Activated T-cell treated with anti-CD3 and anti-CD28 coated beads, Interleukin-2, amount 50 U/mL, for 24 hours (primary cell): ENCODE results near the gene COG5.

Experiments
- DNase-seq: peaks from one replicate; pipeline ENCODE4 v3.0.0-alpha.2; 2020
- H3K27ac Mint-ChIP-seq: 2 replicates; pipeline ENCODE4 v1.8.0; 2020; ENCODE audit warnings: mild to moderate bottlenecking, mixed read lengths
- H3K27me3 Mint-ChIP-seq: 2 replicates; pipeline ENCODE4 v1.8.0; 2020; ENCODE audit warnings: mixed read lengths
- H3K36me3 Mint-ChIP-seq: 2 replicates; pipeline ENCODE4 v1.8.0; 2020; ENCODE audit warnings: low read depth, mixed read lengths
- H3K4me1 Mint-ChIP-seq: 2 replicates; pipeline ENCODE4 v1.8.0; 2020; ENCODE audit warnings: low read depth, mixed read lengths
- H3K4me3 Mint-ChIP-seq: 2 replicates; pipeline ENCODE4 v1.8.0; 2020; ENCODE audit warnings: mild to moderate bottlenecking, moderate library complexity, mixed read lengths
- H3K9me3 Mint-ChIP-seq: 2 replicates; pipeline ENCODE4 v1.8.0; 2020; ENCODE audit warnings: mixed read lengths

Gene COG5

DNA sequence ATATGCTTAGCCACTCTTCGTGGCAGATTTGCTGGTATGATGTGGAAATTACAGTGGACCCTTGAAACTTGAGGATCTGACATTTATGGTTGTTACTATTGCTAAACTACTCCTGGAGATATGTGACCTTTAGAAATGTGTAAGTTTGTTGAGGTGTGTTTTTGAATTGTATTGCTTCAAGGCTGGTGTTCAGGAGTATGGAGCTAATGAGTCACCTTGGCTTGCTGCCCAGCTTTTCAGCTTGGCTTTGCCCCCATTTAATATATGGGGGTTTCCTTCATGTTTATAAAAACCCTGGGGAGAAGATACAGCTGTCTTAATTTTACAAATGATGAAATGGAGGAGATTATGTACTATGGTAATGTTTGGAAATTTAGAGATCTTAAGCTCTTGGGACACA is 383.3 kb downstream of the COG5 start:
- Mint-ChIP-seq H3K9me3 (no peaks in the 10 kb centered on the region), H3K27ac (peak overlapping the region; percentile 95), H3K4me3 (peak overlapping the region; percentile 8), H3K27me3 (no peaks in the 10 kb centered on the region), H3K4me1 (peaks cover 64% of the 10 kb centered on the region), H3K36me3 (peaks cover 43% of the 10 kb centered on the region)
- DNase-seq: peak; percentile 69

DNA sequence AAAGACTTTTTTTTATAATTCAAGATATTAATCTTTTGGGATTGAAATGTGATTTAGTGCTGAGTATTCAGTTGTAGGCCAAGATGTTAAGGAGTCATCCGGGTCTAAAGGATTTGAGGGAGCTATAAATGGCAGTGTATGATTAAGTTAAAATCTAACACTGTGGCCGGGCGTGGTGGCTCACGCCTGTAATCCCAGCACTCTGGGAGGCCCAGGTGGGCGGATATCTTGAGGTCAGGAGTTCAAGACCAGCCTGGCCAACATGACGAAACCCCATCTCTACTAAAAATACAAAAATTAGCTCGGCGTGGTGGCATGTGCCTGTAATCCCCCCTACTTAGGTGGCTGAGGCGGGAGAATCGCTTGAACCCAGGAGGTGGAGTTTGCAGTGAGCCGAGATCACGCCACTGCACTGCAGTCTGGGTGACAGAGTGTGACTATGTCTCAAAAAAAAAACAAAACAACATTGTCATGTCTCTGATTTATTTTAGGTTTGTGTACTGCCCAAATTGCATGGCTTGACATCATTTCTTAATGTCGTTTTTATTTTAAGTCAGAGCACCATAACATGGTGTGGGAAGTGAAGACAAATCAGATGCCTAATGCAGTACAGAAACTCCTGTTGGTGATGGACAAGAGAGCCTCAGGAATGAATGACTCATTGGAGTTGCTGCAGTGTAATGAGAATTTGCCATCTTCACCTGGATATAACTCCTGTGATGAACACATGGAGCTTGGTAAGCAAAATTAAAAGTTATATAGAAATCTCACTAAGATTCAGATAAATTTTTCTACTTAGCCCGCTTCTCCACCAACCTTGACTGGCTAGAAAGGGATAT is 384.2 kb downstream of the COG5 start:
- peak overlapping the region; percentile 95 for H3K27ac Mint-ChIP-seq
- DNase-seq: no peak
- no peaks in the 10 kb centered on the region for H3K27me3 Mint-ChIP-seq
- no peaks in the 10 kb centered on the region for H3K9me3 Mint-ChIP-seq
- peaks cover 68% of the 10 kb centered on the region for H3K4me1 Mint-ChIP-seq
- peak overlapping the region; percentile 1 for H3K4me3 Mint-ChIP-seq
- H3K36me3 Mint-ChIP-seq: peaks cover 34% of the 10 kb centered on the region

- peak overlapping the region; percentile 49 for H3K4me3 Mint-ChIP-seq
- H3K9me3 Mint-ChIP-seq: no peaks in the 10 kb centered on the region
- H3K27ac Mint-ChIP-seq: peak overlapping the region; percentile 93
- peaks cover 65% of the 10 kb centered on the region for H3K4me1 Mint-ChIP-seq
- no peaks in the 10 kb centered on the region for H3K27me3 Mint-ChIP-seq
- peaks cover 15% of the 10 kb centered on the region for H3K36me3 Mint-ChIP-seq
- no peak for DNase-seq
Observed at GRCh38 chr7:107173691-107174406, 389.9 kb downstream of the COG5 start.

- H3K9me3 Mint-ChIP-seq: no peaks in the 10 kb centered on the region
- peak overlapping the region; percentile 49 for H3K4me3 Mint-ChIP-seq
- peak overlapping the region; percentile 93 for H3K27ac Mint-ChIP-seq
- peaks cover 65% of the 10 kb centered on the region for H3K4me1 Mint-ChIP-seq
- H3K27me3 Mint-ChIP-seq: no peaks in the 10 kb centered on the region
- no peak for DNase-seq
- peaks cover 18% of the 10 kb centered on the region for H3K36me3 Mint-ChIP-seq
Observed at GRCh38 chr7:107173191-107173590, 390.5 kb downstream of the COG5 start.

DNA sequence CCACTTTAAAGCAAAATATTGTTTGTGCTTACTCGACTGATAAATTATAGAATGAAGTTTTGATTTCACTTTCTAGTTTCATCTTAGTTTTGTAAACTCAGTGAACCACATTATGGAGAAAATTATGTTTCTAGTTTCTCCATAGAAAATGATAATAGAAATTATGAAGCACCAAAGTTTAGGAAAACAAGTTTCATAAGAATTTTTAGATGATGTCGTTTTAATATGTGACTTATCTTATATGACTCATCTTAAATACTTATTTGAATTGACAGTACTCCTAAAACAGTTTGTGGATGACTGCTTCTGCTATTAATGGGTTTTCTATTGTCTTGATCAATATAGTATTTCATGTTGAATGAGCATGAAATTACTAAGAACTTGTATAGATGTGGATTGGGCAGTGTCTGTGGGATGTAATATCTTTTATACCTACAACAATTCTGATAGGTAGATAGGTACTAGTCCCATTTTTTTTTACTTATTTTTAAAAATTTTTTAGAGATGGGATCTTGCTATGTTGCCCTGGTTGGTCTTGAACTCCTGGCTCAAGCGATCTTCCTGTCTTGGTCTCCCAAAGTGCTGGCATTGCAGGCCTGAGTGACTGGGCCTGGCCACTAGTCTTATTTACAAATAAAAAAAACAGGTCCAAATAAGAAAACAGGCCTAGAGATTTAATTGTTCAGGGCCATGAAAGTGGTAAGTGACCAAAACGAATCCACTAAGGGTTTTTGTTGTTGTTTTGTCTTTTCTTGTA is 391.3 kb downstream of the COG5 start:
- Mint-ChIP-seq H3K27ac (peak overlapping the region; percentile 93), H3K27me3 (no peaks in the 10 kb centered on the region), H3K36me3 (peaks cover 16% of the 10 kb centered on the region), H3K9me3 (no peaks in the 10 kb centered on the region), H3K4me3 (peak overlapping the region; percentile 49), H3K4me1 (peaks cover 64% of the 10 kb centered on the region)
- no peak for DNase-seq

- Mint-ChIP-seq H3K36me3 (peaks cover 16% of the 10 kb centered on the region), H3K9me3 (no peaks in the 10 kb centered on the region), H3K27ac (peak overlapping the region; percentile 93), H3K4me3 (peak overlapping the region; percentile 47), H3K4me1 (peaks cover 60% of the 10 kb centered on the region), H3K27me3 (no peaks in the 10 kb centered on the region)
- DNase-seq: no peak
Observed at GRCh38 chr7:107171496-107171895, 392.2 kb downstream of the COG5 start.

DNA sequence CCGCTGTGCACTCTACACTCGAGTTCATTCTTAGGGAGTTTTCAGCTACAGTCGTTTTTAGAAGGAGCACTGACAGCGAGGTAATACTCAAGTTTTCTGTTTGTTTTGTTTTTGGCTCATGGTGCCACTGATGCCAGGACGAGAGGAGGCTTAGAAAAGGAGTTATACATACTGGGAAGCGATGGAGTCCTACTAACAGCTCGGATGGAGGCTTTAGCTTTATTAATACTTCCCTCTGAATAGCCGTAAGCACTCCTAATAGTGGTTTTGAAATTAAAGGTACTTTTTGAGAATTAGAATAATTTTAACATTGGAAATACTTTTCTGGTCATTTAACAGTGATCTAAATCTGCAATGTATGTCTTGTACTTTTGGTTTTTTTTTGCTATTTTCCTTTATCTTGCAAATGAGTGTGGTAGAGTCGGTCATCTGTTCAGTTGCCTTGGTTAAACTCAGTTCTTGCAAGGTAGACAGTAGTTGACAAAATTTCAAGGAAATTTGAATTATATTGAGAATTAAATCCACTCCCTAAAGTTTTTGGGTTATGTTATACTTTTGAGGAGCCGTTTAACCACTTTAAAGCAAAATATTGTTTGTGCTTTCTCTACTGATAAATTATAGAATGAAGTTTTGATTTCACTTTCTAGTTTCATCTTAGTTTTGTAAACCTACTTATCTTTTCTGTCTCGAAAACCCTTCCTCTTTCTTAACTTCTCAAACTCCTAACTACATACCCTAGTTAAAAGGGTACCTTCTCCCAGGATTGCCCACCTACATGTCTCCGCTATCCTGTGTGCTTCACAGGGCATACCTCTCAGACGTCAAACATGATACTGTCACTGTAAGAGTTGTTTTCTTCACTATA is 393.4 kb downstream of the COG5 start:
- Mint-ChIP-seq H3K27ac (peak overlapping the region; percentile 100), H3K4me1 (peaks cover 52% of the 10 kb centered on the region), H3K36me3 (peaks cover 16% of the 10 kb centered on the region), H3K27me3 (no peaks in the 10 kb centered on the region), H3K4me3 (peak overlapping the region; percentile 93), H3K9me3 (no peaks in the 10 kb centered on the region)
- DNase-seq: no peak

DNA sequence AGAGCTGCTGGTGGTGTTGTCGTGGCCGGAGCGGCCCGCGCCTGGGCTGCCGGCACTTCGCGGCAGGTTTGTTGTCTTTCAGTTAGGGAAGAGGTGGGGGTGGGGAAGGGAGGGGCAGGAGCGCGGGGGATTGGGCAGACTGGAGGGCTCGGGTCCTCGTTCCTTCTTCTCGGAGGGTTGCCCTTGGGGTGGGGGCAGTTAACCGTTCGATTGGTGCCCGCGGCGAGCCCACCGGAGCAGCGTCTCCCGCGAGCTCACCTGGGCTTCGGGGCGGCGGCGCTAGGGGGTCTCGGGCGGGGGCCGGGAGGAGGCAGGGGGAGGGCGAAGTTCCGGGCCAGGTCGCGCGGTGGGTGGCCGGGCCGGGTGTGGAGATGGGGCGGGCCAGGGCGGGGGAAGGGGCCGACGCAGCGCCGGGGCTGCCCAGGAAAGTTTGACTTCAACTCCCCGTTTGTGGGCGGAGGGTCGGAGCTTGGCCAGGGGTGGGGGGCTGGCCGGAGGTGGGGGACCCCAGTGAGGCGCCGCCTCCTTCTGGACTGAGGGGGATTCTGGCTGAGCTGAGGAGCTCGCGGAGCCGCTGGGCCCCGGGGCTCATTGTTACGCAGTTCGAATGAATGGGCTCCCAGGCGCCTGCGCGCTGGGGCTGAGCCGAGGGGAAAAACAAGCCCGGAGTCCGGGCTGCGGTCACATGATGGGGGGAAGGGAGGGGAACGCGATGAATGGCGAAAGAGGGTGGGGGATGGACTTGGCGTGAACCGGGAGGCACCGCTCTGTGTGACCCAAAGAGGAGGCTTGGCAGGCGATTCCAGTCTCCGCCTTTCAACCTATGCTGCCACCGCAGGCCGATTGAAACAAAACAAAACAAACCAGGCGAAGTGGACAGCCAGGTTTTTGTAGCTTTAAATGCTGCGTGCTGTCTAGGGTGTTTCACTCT is 394.3 kb downstream of the COG5 start:
- H3K9me3 Mint-ChIP-seq: no peaks in the 10 kb centered on the region
- H3K27me3 Mint-ChIP-seq: no peaks in the 10 kb centered on the region
- H3K4me1 Mint-ChIP-seq: peaks cover 43% of the 10 kb centered on the region
- peak; percentile 90 for DNase-seq
- peak overlapping the region; percentile 93 for H3K4me3 Mint-ChIP-seq
- peak overlapping the region; percentile 100 for H3K27ac Mint-ChIP-seq
- peaks cover 15% of the 10 kb centered on the region for H3K36me3 Mint-ChIP-seq

DNA sequence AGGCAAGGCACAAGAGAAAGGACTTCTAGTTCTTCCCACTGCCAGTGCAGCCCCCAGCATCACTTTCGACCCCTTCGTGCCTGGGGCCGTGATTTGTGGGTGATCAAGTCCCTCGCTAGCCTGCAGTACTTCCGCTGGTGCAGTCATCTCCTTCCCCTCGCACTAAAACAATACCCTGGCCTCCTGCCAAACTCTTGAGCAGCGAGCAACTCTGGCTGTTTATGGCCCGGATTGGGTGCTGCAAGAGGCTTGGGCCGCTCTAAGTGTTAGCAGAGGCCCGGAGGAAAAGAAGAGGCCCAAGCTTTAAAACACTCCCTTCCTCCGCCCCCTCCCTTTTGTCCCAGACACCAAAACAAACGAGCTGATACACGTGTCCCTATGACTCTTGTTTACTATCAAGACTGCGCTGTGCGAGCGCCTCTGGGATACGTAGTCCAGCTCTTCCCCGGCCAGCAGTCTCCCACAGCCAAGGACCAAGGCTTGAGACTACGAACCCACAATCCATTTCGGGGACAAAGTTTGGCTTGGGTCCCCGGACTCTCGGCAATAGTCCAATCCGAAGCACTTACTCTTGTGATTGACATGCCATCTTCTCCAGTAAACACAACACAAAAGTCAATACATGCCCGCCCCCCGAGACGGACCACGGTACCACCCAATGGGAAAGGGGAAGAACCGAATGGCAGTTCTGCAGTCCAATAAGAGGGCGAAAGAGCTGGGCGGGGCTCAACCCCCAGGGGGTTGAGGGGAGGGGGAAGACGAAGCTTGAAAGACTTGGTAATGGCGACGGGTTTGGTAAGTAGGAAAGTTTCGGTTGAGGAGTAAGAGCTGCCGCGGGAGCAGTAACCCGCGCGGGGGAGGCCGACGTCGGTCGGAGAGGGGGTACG is 395.2 kb downstream of the COG5 start, which contains the start of gene HBP1:
Gene HBP1, plus strand, starts transcription at position 771 of the 887 bp plus-strand sequence. CDS start 10,891 bp downstream, outside the sequence.
- Mint-ChIP-seq H3K4me3 (peak within 1 kb of the TSS; percentile 93), H3K36me3 (peaks cover 13% of the 10 kb centered on the region), H3K27me3 (no peaks in the 10 kb centered on the region), H3K9me3 (no peaks in the 10 kb centered on the region), H3K27ac (peak within 1 kb of the TSS; percentile 100), H3K4me1 (peaks cover 34% of the 10 kb centered on the region)
- DNase-seq: peak; percentile 96

DNA sequence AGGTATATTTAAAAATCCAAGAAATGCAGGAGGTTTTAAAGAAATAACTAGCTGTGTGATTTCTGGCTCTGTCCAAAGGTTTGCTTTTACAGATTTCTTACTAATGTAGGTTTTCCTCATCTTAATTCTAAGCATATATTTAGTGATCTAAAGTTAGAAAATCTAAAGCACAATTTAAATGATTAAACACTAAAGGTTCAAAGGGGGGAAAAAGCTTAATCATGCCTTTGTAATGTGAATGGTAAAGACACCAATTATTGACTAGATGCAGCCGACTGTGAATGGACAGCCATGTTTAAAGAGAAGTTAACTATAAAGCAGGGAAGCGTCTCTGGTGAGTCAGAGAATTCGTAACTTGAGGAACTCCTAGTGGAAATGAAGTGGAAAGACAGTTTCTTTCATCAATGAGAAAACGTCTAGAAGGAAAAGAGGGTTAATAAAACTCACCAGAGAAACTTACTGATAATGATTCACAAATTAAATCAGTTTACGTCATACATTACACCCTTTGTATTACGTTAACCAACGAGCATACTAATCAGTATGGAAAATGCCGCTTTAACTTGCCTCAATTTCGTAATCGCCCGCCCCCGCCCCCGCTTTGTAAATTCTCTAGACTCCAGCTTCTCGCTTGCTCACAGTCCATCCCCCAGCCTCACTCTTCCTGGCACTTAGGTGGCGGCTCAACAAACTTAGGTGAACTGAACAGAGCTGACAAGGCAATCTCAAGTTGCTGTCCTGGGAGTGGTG is 396.1 kb downstream of the COG5 start:
- Mint-ChIP-seq H3K36me3 (peaks cover 10% of the 10 kb centered on the region), H3K27me3 (no peaks in the 10 kb centered on the region), H3K27ac (peak overlapping the region; percentile 100), H3K4me1 (peaks cover 26% of the 10 kb centered on the region), H3K9me3 (no peaks in the 10 kb centered on the region), H3K4me3 (peak overlapping the region; percentile 93)
- DNase-seq: no peak

- Mint-ChIP-seq H3K27ac (peak overlapping the region; percentile 100), H3K36me3 (peaks cover 10% of the 10 kb centered on the region), H3K4me3 (peak overlapping the region; percentile 93), H3K9me3 (no peaks in the 10 kb centered on the region), H3K4me1 (peaks cover 24% of the 10 kb centered on the region), H3K27me3 (no peaks in the 10 kb centered on the region)
- DNase-seq: no peak
Observed at GRCh38 chr7:107166736-107167426, 396.8 kb downstream of the COG5 start.
